Fibroblast of lung (primary cell): ENCODE results near the gene MPV17L2. TPM values are rescaled to one million over a fixed set of nuclear protein-coding genes. Genes with fewer than 3 reads are reported as not detected.
A peak's percentile ranks its signal among the peaks of the same experiment; 100 is the strongest.

Source experiments
- DNase-seq, 2 donors: peaks; one replicate each; pipeline versions ENCODE4 v3.0.0 to v3.0.0-alpha.2; 2010; ENCODE audit warnings: low read depth in 2 of 2
- H2AFZ ChIP-seq: 2 replicates; pipeline ENCODE4 v1.5.1; 2012; ENCODE audit warnings: low read length, control low read depth, inconsistent platforms
- H3K27ac ChIP-seq: 2 replicates; pipeline ENCODE4 v1.5.1; 2011; ENCODE audit warnings: low read length, control low read depth; ENCODE audit not compliant: insufficient read depth
- H3K27me3 ChIP-seq: 2 replicates; pipeline ENCODE4 v1.5.1; 2011; ENCODE audit warnings: mild to moderate bottlenecking, low read length; ENCODE audit not compliant: control insufficient read depth, insufficient read depth
- H3K36me3 ChIP-seq: 2 replicates; pipeline ENCODE4 v1.5.1; 2011; ENCODE audit warnings: low read length; ENCODE audit not compliant: control insufficient read depth, insufficient read depth
- H3K4me1 ChIP-seq: 2 replicates; pipeline ENCODE4 v1.5.1; 2011; ENCODE audit warnings: low read length; ENCODE audit not compliant: control insufficient read depth, insufficient read depth; ENCODE audit errors: extremely low read depth
- H3K4me2 ChIP-seq: 2 replicates; pipeline ENCODE4 v1.5.1; 2011; ENCODE audit warnings: low read length, control low read depth; ENCODE audit not compliant: insufficient read depth; ENCODE audit errors: extremely low read depth
- H3K4me3 ChIP-seq, 4 experiments: fragments of 200-600 bp in 1 of 4; sonication (generic) in 1 of 4; replicated peaks in 1 of 4; 2 replicates each; pipeline ENCODE4 v1.5.1; 2011 to 2016; ENCODE audit warnings: low read length in 4 of 4, low read depth in 3 of 4, mild to moderate bottlenecking in 3 of 4, control low read depth in 2 of 4, inconsistent platforms in 1 of 4, mixed read lengths in 1 of 4; ENCODE audit not compliant: insufficient read depth in 1 of 4; ENCODE audit errors: control extremely low read depth in 1 of 4
- H3K79me2 ChIP-seq: 2 replicates; pipeline ENCODE4 v1.5.1; 2012; ENCODE audit warnings: mild to moderate bottlenecking, low read length, inconsistent platforms; ENCODE audit not compliant: control insufficient read depth, insufficient read depth
- H3K9ac ChIP-seq: 2 replicates; pipeline ENCODE4 v1.5.1; 2011; ENCODE audit warnings: mild to moderate bottlenecking, low read length, control low read depth; ENCODE audit not compliant: insufficient read depth
- H3K9me3 ChIP-seq: 2 replicates; pipeline ENCODE4 v1.5.1; 2012; ENCODE audit warnings: low read depth, low read length; ENCODE audit not compliant: control insufficient read depth, insufficient read depth
- H4K20me1 ChIP-seq: 2 replicates; pipeline ENCODE4 v1.5.1; 2011; ENCODE audit warnings: low read length; ENCODE audit not compliant: control insufficient read depth, insufficient read depth; ENCODE audit errors: extremely low read depth
- CTCF ChIP-seq, 2 donors: IDR thresholded peaks in 1 of 2; conservative IDR thresholded peaks in 1 of 2; 1 replicate in 1 of 2; 2 replicates in 1 of 2; pipeline ENCODE4 v1.5.1; 2011 to 2012; ENCODE audit warnings: low read length in 2 of 2, control low read depth in 1 of 2, inconsistent platforms in 1 of 2, low read depth in 1 of 2, mild to moderate bottlenecking in 1 of 2
- EZH2 ChIP-seq: IDR thresholded peaks from 2 replicates; pipeline ENCODE4 v1.5.1; 2012; ENCODE audit warnings: low read length, control low read depth, mild to moderate bottlenecking; ENCODE audit errors: missing control alignments
- polyA plus RNA-seq, 2 donors: library from polyadenylated mRNA; depleted of rRNA in 1 of 2; stranded (reverse) in 1 of 2; unstranded in 1 of 2; fragments of >200 nt; gene quantifications; 2 replicates each; pipeline ENCODE4 v1.2.1, GENCODE V29; 2011 to 2012; ENCODE audit warnings: missing spikeins in 1 of 2
- total RNA-seq: library from RNA; depleted of rRNA; stranded (reverse); fragments of >200 nt; gene quantifications from 2 replicates; pipeline ENCODE4 v1.2.1, GENCODE V29; 2014

The MPV17L2 gene
- total and polyA plus RNA-seq, 2 donors (not counting 1 experiment from before 2014, with no cell fraction given) = 4.1 to 9.4 TPM

GRCh38 chr19:18232540-18233223 is 39.7 kb downstream of the MPV17L2 start:
- Histone ChIP-seq H3K9me3 (no peaks in the 10 kb centered on the region), H2AFZ (no peak overlapping the region), H3K4me1 (no peaks in the 10 kb centered on the region), H3K4me3 (no peak overlapping the region), H3K27ac (no peak overlapping the region), H3K79me2 (no peaks in the 10 kb centered on the region), H3K9ac (no peak overlapping the region), H3K27me3 (peaks cover 14% of the 10 kb centered on the region), H4K20me1 (no peaks in the 10 kb centered on the region), H3K4me2 (no peak overlapping the region), H3K36me3 (no peaks in the 10 kb centered on the region)
- no peak for DNase-seq
- TF ChIP-seq EZH2 (no peak), CTCF (conservative IDR thresholded peaks at IDR 0.05 in 1 of 2, IDR thresholded peaks at IDR 0.05 in 1 of 2; ENCODE audit: low read depth in 1 of 2, low read length in 2 of 2) (no peak)

DNA sequence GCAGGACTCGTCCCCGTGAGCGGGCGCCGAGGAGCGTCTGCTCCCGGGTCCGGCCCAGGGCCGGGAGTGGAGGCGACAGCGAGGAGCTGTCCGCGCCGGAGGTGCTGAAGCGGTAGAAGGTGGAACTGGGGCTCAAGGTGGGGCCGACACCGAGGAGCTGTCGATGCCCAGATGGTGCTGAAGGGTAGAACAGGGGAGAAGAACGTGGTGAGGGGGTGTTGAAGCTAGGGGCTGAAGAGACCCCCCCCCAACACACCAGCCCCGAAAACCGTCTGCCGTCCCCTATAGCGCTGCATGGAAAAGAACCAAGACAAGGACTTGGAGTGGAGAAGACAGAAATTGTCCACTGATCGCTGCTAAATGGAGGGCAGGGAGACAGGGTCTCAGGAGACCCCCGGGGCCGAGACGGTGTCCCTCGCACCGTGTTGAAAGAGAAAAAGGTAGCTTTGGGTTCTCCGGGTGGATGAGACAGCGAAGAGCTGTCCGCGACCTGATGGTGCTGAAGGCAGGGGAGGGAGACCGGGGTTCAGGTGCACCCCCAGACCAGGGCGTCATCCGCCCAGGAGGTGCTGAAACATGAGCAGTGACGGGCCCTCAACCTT is 40.3 kb downstream of the MPV17L2 start:
- no peak overlapping the region for H2AFZ ChIP-seq
- no peaks in the 10 kb centered on the region for H3K36me3 ChIP-seq
- H3K9ac ChIP-seq = no peak overlapping the region
- H3K4me3 ChIP-seq = no peak overlapping the region
- no peaks in the 10 kb centered on the region for H3K9me3 ChIP-seq
- H4K20me1 ChIP-seq = no peaks in the 10 kb centered on the region
- DNase-seq = peak; percentile 30 to 45
- H3K27ac ChIP-seq = no peak overlapping the region
- TF ChIP-seq CTCF (conservative IDR thresholded peaks at IDR 0.05 in 1 of 2, IDR thresholded peaks at IDR 0.05 in 1 of 2; ENCODE audit: low read depth in 1 of 2, low read length in 2 of 2) = no peak
- H3K79me2 ChIP-seq = no peaks in the 10 kb centered on the region
- H3K4me1 ChIP-seq = no peaks in the 10 kb centered on the region
- H3K27me3 ChIP-seq = peaks cover 13% of the 10 kb centered on the region
- H3K4me2 ChIP-seq = no peak overlapping the region

- TF ChIP-seq CTCF (conservative IDR thresholded peaks at IDR 0.05 in 1 of 2, IDR thresholded peaks at IDR 0.05 in 1 of 2; ENCODE audit: low read depth in 1 of 2, low read length in 2 of 2) (no peak), EZH2 (no peak)
- Histone ChIP-seq H3K4me2 (no peak overlapping the region), H4K20me1 (no peaks in the 10 kb centered on the region), H3K79me2 (no peaks in the 10 kb centered on the region), H3K9me3 (no peaks in the 10 kb centered on the region), H3K9ac (no peak overlapping the region), H3K36me3 (no peaks in the 10 kb centered on the region), H3K4me1 (no peaks in the 10 kb centered on the region), H3K4me3 (no peak overlapping the region), H2AFZ (no peak overlapping the region), H3K27ac (no peak overlapping the region), H3K27me3 (peaks cover 12% of the 10 kb centered on the region)
- DNase-seq = no peak
Measured at GRCh38 chr19:18234194-18234593, 41.2 kb downstream of the MPV17L2 start.
